Adrenal gland (tissue), 12 donors: ENCODE data around the gene SLC18A2. TPM values are rescaled to one million over a fixed set of nuclear protein-coding genes. Genes with fewer than 3 reads are reported as not detected.

Experiments used
- DNase-seq, 7 donors: peaks; one replicate each; pipeline ENCODE4 v3.0.0-alpha.2; 2019 to 2020
- H3K27ac ChIP-seq, 5 donors: fragments of 200-600 bp; sonication (generic) in 4 of 5; 1 replicate in 3 of 5; 2 replicates in 2 of 5; pipeline versions ENCODE4 v1.5.1 to v1.8.0; 2016 to 2020; ENCODE audit warnings: mild to moderate bottlenecking in 1 of 5
- H3K27me3 ChIP-seq: fragments of 200-600 bp; 2 replicates; pipeline ENCODE4 v1.8.0; 2021
- H3K36me3 ChIP-seq, 2 donors: fragments of 200-600 bp; replicated peaks in 1 of 2; 1 replicate in 1 of 2; 2 replicates in 1 of 2; pipeline versions ENCODE4 v1.5.1 to v1.8.0; 2018 to 2022
- H3K4me1 ChIP-seq, 2 donors: fragments of 200-600 bp; replicated peaks in 1 of 2; 1 replicate in 1 of 2; 2 replicates in 1 of 2; pipeline versions ENCODE4 v1.5.1 to v1.8.0; 2018 to 2021
- H3K4me3 ChIP-seq, 4 donors: fragments of 200-600 bp; sonication (generic) in 3 of 4; one replicate each; pipeline ENCODE4 v1.5.1; 2016 to 2018
- H3K9me3 ChIP-seq, 3 donors: fragments of 200-600 bp; sonication (generic) in 1 of 3; replicated peaks in 1 of 3; 1 replicate in 2 of 3; 2 replicates in 1 of 3; pipeline versions ENCODE4 v1.5.1 to v1.8.0; 2016 to 2021
- POLR2A ChIP-seq, 2 donors: fragments of 450-650 bp; IDR thresholded peaks; one replicate each; pipeline ENCODE4 v1.6.1; 2017; ENCODE audit warnings: antibody characterized with exemption in 2 of 2, mild to moderate bottlenecking in 2 of 2, moderate library complexity in 1 of 2
- WGBS, 4 donors: extraction: QIAGEN DNeasy Blood & Tissue Kit in 2 of 4; methylation state at CpG; one replicate each; pipeline versions ENCODE4 v1.1.5 to v1.1.7; 2013 to 2017; 5-methylcytosine and 5-hydroxymethylcytosine counted together
- intact Hi-C, 2 donors: fragments of 100-400 bp; cut with DNase I; formaldehyde crosslinking; loops; one replicate each; pipeline versions ENCODE4 v1.14.1 to v1.15.0; 2022 to 2023
- polyA plus RNA-seq, 3 donors: library from polyadenylated mRNA; stranded (reverse); fragments of 200-250 nt in 2 of 3; fragments of 350-450 nt in 1 of 3; fragmentation: Illumina TruSeq in 1 of 3; extraction: RNeasy Lipid Tissue Mini Kit (QIAGEN cat#74804) in 1 of 3; gene quantifications; one replicate each; pipeline ENCODE4 v1.2.3, GENCODE V29; 2013 to 2014
- total RNA-seq, 9 donors: library from RNA; depleted of rRNA in 4 of 9; stranded (reverse); fragments of >200 nt in 4 of 9; fragments of 120-200 nt in 1 of 9; fragmentation: NEBNext Ultra II Directional in 1 of 9; extraction: Animal tissue kit (Norgen Biotek cat#: 25700) in 1 of 9; gene quantifications; one replicate each; pipeline versions ENCODE4 v1.1.0 to v1.2.4, GENCODE V29; 2013 to 2023
- TF ChIP-seq, protein P1 (sequence below), 6 experiments: fragments of 450-650 bp in 4 of 6; fragments of 200-600 bp in 2 of 6; sonication (generic) in 1 of 6; IDR thresholded peaks; 1 replicate in 5 of 6; 2 replicates in 1 of 6; pipeline versions ENCODE4 v1.5.1 to v1.8.0; 2016 to 2021; ENCODE audit warnings: antibody characterized with exemption in 6 of 6, mild to moderate bottlenecking in 2 of 6, moderate library complexity in 1 of 6
- donor health status: healthy with polysubstance abuse.
- donor health status: Bipolar disorder and iron deficiency.
- donor health status: DM: yes; HTN: yes; CAD: no.
- donor health status: DM: no; HTN: no; CAD: no.
- donor health status: DM: no; HTN: no; CAD: no.
- donor health status: DM: yes; HTN: yes; CAD: no.

Gene SLC18A2
- total and polyA plus RNA-seq, 12 donors, result 0.04 to 16.6 (median 4.2) TPM; not detected in 2

DNA sequence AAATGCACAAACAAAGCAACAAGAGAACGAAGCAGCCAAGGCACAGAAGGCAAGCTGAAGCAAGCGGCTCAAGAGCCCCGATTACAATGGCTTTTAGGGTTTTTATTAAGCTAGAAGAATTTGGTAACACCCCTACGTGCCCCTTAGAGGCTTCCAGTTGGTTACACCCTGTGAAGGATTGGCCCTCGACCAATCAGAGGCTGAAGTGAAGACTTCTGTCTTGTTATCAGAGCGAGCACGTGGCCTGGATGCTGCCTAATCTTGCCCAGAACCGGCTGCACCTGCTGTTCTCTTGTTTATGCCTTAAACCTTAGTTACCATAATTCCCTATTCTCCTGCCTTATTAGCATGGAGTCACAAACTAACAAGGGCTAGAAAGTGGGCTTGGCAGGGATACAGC is 22.3 kb upstream of the SLC18A2 start:
- Histone ChIP-seq H3K4me1 (peaks cover 5 to 12% of the 10 kb centered on the region in 2 donors), H3K27ac (no peak overlapping the region), H3K27me3 (peaks cover 10% of the 10 kb centered on the region), H3K36me3 (no peaks in the 10 kb centered on the region), H3K4me3 (no peak overlapping the region), H3K9me3 (no peaks in the 10 kb centered on the region)
- intact Hi-C loops, result loop anchor here (5.0 to 10.0 kb wide), 2 partner anchors 96 to 104 kb away; no protein-coding TSS in a partner anchor
- TF ChIP-seq POLR2A (IDR thresholded peaks at IDR 0.05), result no peak
- TF ChIP-seq, protein P1, sequence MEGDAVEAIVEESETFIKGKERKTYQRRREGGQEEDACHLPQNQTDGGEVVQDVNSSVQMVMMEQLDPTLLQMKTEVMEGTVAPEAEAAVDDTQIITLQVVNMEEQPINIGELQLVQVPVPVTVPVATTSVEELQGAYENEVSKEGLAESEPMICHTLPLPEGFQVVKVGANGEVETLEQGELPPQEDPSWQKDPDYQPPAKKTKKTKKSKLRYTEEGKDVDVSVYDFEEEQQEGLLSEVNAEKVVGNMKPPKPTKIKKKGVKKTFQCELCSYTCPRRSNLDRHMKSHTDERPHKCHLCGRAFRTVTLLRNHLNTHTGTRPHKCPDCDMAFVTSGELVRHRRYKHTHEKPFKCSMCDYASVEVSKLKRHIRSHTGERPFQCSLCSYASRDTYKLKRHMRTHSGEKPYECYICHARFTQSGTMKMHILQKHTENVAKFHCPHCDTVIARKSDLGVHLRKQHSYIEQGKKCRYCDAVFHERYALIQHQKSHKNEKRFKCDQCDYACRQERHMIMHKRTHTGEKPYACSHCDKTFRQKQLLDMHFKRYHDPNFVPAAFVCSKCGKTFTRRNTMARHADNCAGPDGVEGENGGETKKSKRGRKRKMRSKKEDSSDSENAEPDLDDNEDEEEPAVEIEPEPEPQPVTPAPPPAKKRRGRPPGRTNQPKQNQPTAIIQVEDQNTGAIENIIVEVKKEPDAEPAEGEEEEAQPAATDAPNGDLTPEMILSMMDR (IDR thresholded peaks at IDR 0.05), result no peak
- 85 to 92% (median 88%) methylated on average over 8 of the region's 8 CpGs for WGBS, 4 donors
- no peak for DNase-seq

DNA sequence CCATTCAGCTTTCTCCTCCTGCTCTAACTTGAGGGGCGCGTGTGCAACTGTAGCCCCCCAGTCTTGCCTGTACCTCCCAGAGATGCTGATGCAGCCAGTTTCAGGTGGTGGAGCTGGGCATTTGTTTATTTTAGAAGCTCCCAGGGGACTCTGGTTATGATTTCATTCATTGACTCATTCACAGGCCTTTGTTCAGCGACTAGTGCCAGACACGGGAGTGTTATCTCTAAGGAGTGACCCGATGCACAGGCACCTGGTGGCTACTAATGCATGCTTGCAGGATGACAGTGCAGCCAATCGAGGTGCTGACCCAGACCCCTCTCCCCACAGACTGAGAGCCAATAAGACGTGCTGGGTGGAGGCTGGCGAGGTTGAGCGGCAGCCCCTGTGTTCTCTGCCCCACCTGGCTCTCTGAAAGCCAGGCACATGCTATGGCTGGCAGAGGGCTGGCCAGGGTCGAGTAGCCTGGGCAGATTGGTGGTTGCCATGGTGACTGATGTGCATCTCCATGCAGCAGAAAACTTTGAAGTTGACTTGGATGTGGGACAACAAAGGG is 19.7 kb upstream of the SLC18A2 start:
- Histone ChIP-seq H3K36me3 (no peaks in the 10 kb centered on the region), H3K4me3 (no peak overlapping the region), H3K27me3 (peaks cover 3% of the 10 kb centered on the region), H3K27ac (no peak overlapping the region), H3K9me3 (no peaks in the 10 kb centered on the region), H3K4me1 (peaks cover 5 to 12% of the 10 kb centered on the region in 2 donors)
- intact Hi-C loops, result no loop called here
- 51 to 68% (median 61%) methylated on average over 4 to 10 of the region's 10 CpGs for WGBS, 4 donors
- no peak for DNase-seq
- TF ChIP-seq, protein P1 (IDR thresholded peaks at IDR 0.05), result no peak
- TF ChIP-seq POLR2A (IDR thresholded peaks at IDR 0.05), result no peak

DNA sequence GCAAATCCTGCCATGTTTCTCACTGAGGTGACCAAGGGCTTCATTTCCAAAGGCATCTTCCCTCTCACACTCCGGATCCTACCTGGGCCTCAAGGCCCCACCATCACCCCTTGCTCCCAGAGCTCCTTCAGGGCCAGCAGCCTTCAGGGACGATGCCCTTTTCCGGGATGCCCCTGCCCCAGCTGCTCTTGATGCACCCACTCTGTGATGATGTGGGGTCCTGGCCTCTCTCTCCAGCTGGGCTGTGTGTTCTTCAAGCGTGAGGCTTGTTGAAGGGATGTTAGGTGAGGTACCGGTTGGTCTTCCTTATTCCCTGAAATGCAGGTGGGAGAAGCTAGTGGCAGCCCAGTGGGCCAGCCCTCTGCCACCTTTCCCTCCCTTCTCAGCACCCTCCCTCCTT is 18.4 kb upstream of the SLC18A2 start:
- no peaks in the 10 kb centered on the region for H3K27me3 ChIP-seq
- H3K36me3 ChIP-seq, result no peaks in the 10 kb centered on the region
- intact Hi-C loops, result no loop called here
- no peak for DNase-seq
- no peaks in the 10 kb centered on the region for H3K4me1 ChIP-seq
- TF ChIP-seq, protein P1 (IDR thresholded peaks at IDR 0.05), result no peak
- TF ChIP-seq POLR2A (IDR thresholded peaks at IDR 0.05), result no peak
- no peaks in the 10 kb centered on the region for H3K9me3 ChIP-seq
- H3K4me3 ChIP-seq, result no peak overlapping the region
- 89 to 95% (median 91%) methylated on average over 5 of the region's 5 CpGs for WGBS, 4 donors
- H3K27ac ChIP-seq, result no peak overlapping the region

DNA sequence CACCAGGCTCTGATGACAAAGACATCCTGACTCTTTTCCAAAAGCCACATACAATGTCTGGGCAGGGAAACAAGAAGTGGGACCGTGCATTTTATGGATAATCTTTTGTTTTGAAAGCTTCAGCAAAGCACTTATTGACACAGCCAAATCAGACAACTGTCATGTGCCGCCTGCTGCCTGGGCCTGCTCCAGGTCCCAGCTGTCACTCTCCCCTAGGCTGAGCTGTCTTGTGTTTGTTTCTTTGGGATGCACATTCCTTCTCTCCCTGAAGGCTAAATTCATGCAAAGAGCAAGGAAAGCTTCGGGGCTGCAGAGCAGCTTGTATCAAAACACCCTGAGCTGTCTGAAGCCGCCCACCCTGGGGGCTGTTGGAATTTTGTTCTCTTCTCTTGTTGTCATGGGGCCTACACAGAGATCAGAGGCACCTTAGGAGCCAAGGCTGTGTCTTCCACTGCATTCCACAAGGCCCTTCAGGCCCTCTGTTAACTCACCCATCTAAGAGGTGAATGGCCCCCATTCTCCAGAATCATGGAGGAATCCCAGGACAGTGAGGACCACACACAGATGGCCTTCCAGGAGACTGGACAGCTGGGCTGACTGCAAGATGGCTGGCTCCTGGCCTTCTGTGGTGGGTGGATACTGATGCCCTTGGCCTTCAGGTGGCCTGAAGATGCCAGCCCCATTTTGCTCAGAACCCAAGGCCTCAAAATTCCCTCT is 17.8 kb upstream of the SLC18A2 start:
- 76 to 90% (median 85%) methylated on average over 3 to 4 of the region's 4 CpGs for WGBS, 4 donors
- H3K4me3 ChIP-seq, result no peak overlapping the region
- H3K9me3 ChIP-seq, result no peaks in the 10 kb centered on the region
- no peaks in the 10 kb centered on the region for H3K36me3 ChIP-seq
- no peak for DNase-seq
- no peak overlapping the region for H3K27ac ChIP-seq
- no peaks in the 10 kb centered on the region for H3K4me1 ChIP-seq
- H3K27me3 ChIP-seq, result no peaks in the 10 kb centered on the region
- intact Hi-C loops, result no loop called here
- TF ChIP-seq POLR2A (IDR thresholded peaks at IDR 0.05), result no peak
- TF ChIP-seq, protein P1 (IDR thresholded peaks at IDR 0.05), result no peak
